ENCODE data around the gene RARA. TPM values are rescaled to one million over a fixed set of nuclear protein-coding genes. Genes with fewer than 3 reads are reported as not detected.

Gene RARA
- total RNA-seq, 6 experiments from 2014 or later: 27.1 to 32.2 (median 28.8) TPM

- Mint-ChIP-seq H3K4me1 (ENCODE audit: low read depth) (peaks cover 33% of the 10 kb centered on the region), H3K27ac (peak overlapping the region; percentile 63), H3K4me3 (no peak overlapping the region), H3K36me3 (ENCODE audit: low read depth) (peaks cover 23% of the 10 kb centered on the region), H3K9me3 (no peaks in the 10 kb centered on the region), H3K27me3 (ENCODE audit: insufficient read depth) (peaks cover 3% of the 10 kb centered on the region)
- no peak for DNase-seq
- TF ChIP-seq, protein P1, sequence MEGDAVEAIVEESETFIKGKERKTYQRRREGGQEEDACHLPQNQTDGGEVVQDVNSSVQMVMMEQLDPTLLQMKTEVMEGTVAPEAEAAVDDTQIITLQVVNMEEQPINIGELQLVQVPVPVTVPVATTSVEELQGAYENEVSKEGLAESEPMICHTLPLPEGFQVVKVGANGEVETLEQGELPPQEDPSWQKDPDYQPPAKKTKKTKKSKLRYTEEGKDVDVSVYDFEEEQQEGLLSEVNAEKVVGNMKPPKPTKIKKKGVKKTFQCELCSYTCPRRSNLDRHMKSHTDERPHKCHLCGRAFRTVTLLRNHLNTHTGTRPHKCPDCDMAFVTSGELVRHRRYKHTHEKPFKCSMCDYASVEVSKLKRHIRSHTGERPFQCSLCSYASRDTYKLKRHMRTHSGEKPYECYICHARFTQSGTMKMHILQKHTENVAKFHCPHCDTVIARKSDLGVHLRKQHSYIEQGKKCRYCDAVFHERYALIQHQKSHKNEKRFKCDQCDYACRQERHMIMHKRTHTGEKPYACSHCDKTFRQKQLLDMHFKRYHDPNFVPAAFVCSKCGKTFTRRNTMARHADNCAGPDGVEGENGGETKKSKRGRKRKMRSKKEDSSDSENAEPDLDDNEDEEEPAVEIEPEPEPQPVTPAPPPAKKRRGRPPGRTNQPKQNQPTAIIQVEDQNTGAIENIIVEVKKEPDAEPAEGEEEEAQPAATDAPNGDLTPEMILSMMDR (IDR thresholded peaks at IDR 0.05): no peak
Measured at GRCh38 chr17:40349895-40350688, 41.1 kb downstream of the RARA start.

GRCh38 chr17:40350689-40351358 is 41.8 kb downstream of the RARA start:
- Mint-ChIP-seq H3K9me3 (no peaks in the 10 kb centered on the region), H3K4me1 (ENCODE audit: low read depth) (peaks cover 30% of the 10 kb centered on the region), H3K36me3 (ENCODE audit: low read depth) (peaks cover 23% of the 10 kb centered on the region), H3K4me3 (no peak overlapping the region), H3K27me3 (ENCODE audit: insufficient read depth) (peaks cover 3% of the 10 kb centered on the region), H3K27ac (peak overlapping the region; percentile 63)
- TF ChIP-seq, protein P1 (IDR thresholded peaks at IDR 0.05): no peak
- no peak for DNase-seq

GRCh38 chr17:40351359-40352236 is 42.6 kb downstream of the RARA start:
- Mint-ChIP-seq H3K27me3 (ENCODE audit: insufficient read depth) (peaks cover 1% of the 10 kb centered on the region), H3K4me3 (no peak overlapping the region), H3K36me3 (ENCODE audit: low read depth) (peaks cover 23% of the 10 kb centered on the region), H3K9me3 (no peaks in the 10 kb centered on the region), H3K27ac (no peak overlapping the region), H3K4me1 (ENCODE audit: low read depth) (peaks cover 24% of the 10 kb centered on the region)
- TF ChIP-seq, protein P1 (IDR thresholded peaks at IDR 0.05): no peak
- DNase-seq: no peak

GRCh38 chr17:40352237-40352778 is 43.3 kb downstream of the RARA start:
- Mint-ChIP-seq H3K27me3 (ENCODE audit: insufficient read depth) (no peaks in the 10 kb centered on the region; the same call in none of the 2 replicates), H3K9me3 (no peaks in the 10 kb centered on the region), H3K36me3 (ENCODE audit: low read depth) (peaks cover 23% of the 10 kb centered on the region), H3K4me1 (ENCODE audit: low read depth) (peaks cover 17% of the 10 kb centered on the region), H3K27ac (no peak overlapping the region), H3K4me3 (no peak overlapping the region)
- DNase-seq: no peak
- TF ChIP-seq, protein P1 (IDR thresholded peaks at IDR 0.05): no peak

DNA sequence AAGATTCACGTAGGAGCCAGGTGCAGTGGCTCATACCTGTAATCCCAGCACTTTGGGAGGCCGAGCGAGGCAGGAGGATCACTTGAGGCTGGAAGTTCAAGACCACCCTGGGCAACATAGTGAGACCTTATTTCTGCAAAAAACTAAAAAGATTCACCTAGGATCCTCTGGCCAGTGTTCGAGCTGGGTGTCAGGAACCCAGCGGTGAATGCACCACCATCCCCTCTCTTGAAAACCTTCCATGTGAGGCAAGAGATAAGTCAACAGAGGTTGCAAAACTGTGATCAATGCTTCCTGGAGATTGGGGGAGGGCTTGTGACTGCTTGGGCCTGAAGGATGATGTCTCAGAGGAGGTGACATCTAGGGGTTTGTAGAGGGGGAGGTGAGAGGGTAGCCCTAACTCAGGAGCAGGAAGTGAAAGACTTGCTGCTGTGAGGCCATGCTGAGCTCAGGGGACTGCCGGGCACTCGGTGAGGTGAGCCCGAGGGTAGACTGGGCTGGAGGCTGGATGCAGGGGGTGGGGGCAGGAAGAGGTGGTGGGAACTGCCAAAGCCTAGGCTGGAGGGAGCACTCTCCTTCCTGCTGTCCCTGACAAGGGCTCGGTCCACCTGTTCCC is 43.9 kb downstream of the RARA start:
- no peak overlapping the region for H3K4me3 Mint-ChIP-seq
- peaks cover 17% of the 10 kb centered on the region for H3K4me1 Mint-ChIP-seq (ENCODE audit: low read depth)
- H3K27ac Mint-ChIP-seq: 0 out of 2 replicates have a peak overlapping the region, but pooled peaks have one; percentile 19
- peaks cover 23% of the 10 kb centered on the region for H3K36me3 Mint-ChIP-seq (ENCODE audit: low read depth)
- no peaks in the 10 kb centered on the region for H3K9me3 Mint-ChIP-seq
- TF ChIP-seq, protein P1 (IDR thresholded peaks at IDR 0.05): no peak
- no peaks in the 10 kb centered on the region; the same call in none of the 2 replicates for H3K27me3 Mint-ChIP-seq (ENCODE audit: insufficient read depth)
- DNase-seq: no peak
